Measurements from ENCODE around the gene S100A16. TPM values are rescaled to one million over a fixed set of nuclear protein-coding genes. Genes with fewer than 3 reads are reported as not detected.
"Not testable (repeated sequence)": the region's sequence is repeated elsewhere in the genome, so short reads cannot be mapped to it uniquely, and the experiment has no call there.

S100A16 gene
- total RNA-seq, 4 donors from 2014 or later = 107 to 277 (median 193) TPM

DNA sequence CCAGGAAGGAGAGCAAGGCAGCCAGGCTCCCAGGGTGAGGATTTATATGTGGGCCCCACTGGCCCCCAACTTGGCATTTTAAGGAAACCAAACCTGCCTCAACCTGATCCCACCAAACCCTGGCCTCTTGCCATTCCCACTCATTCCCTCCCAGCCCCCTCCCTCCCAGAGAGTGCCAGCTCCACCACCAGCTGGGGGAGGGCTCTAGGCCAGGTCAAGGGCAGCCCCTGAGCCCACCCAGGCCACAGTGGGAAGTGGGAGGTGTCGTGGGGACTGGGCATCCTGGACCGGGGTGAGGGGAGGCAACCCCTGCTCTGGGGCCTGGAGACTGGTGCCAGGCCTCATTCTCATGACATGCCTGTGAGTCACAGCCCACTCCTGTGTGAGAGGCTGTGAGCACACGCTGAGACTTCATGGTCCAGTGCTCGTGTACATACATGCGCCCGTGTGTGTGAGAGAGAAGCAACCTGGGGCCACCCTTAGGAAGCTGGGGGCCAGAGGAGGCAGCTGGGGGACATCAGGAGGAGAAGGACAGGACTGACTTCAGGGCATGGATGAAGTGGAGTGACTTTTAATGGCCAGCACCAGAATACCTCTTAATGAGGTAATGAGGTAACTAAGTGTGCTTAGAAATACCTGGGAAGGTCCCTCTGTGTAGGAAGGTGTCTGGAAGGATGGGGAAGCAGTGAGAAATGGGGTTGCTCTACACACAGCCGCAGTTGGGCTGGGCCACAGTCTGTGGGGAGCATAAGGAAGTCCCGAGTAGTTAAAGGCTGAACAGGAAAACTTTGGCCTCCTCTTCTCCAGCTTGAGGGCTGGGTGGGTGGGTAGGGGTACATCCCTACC lies 47.2 kb downstream of the S100A16 start, which contains the start of gene S100A2:
TSS of gene S100A2 (minus strand) at position 316 of the 846 bp plus-strand sequence. CDS start 1,967 bp downstream, outside the sequence.
- Histone ChIP-seq H3K27ac (peak within 1 kb of the TSS; percentile 69 to 99 (median 94)), H3K4me3 (peak within 1 kb of the TSS in 1 of 4 donors; percentile 25), H3K9me3 (no peaks in the 10 kb centered on the region), H3K36me3 (no peaks in the 10 kb centered on the region), H3K27me3 (no peaks in the 10 kb centered on the region), H3K4me1 (peaks cover 12 to 33% (median 19%) of the 10 kb centered on the region in 4 donors)
- TF ChIP-seq, protein P1, sequence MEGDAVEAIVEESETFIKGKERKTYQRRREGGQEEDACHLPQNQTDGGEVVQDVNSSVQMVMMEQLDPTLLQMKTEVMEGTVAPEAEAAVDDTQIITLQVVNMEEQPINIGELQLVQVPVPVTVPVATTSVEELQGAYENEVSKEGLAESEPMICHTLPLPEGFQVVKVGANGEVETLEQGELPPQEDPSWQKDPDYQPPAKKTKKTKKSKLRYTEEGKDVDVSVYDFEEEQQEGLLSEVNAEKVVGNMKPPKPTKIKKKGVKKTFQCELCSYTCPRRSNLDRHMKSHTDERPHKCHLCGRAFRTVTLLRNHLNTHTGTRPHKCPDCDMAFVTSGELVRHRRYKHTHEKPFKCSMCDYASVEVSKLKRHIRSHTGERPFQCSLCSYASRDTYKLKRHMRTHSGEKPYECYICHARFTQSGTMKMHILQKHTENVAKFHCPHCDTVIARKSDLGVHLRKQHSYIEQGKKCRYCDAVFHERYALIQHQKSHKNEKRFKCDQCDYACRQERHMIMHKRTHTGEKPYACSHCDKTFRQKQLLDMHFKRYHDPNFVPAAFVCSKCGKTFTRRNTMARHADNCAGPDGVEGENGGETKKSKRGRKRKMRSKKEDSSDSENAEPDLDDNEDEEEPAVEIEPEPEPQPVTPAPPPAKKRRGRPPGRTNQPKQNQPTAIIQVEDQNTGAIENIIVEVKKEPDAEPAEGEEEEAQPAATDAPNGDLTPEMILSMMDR (IDR thresholded peaks at IDR 0.05) = no peak
- TF ChIP-seq POLR2A (IDR thresholded peaks at IDR 0.05) = peak in 1 of 2 donors; percentile 81
- DNase-seq = peak in 2 of 3 donors; percentile 69 to 84

DNA sequence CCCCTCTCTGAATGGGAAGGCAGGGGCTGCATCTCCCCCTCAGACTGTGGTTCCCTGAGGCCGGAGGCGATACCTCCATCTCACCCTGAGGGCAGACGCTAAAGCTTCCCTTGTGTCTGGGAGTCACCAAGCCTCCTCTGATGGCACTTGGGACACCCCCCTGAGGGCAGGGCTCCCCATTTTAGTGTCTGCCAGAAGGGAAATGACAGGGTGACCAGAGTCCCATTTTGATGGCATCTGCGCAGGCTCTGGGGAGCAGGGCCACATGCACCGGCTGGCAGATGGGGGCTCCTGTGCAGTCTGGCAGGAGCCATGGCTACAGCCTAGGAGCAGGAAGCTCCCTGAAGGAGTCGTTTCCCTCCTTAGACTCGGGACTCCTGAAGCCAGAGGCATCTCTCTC lies 48.9 kb downstream of the S100A16 start:
- Histone ChIP-seq H3K27me3 (no peaks in the 10 kb centered on the region), H3K4me1 (peaks cover 12 to 33% (median 19%) of the 10 kb centered on the region in 4 donors), H3K27ac (no peak overlapping the region), H3K4me3 (no peak overlapping the region), H3K36me3 (no peaks in the 10 kb centered on the region), H3K9me3 (no peaks in the 10 kb centered on the region)
- TF ChIP-seq, protein P1 (IDR thresholded peaks at IDR 0.05) = no peak
- TF ChIP-seq POLR2A (IDR thresholded peaks at IDR 0.05) = no peak
- no peak for DNase-seq

DNA sequence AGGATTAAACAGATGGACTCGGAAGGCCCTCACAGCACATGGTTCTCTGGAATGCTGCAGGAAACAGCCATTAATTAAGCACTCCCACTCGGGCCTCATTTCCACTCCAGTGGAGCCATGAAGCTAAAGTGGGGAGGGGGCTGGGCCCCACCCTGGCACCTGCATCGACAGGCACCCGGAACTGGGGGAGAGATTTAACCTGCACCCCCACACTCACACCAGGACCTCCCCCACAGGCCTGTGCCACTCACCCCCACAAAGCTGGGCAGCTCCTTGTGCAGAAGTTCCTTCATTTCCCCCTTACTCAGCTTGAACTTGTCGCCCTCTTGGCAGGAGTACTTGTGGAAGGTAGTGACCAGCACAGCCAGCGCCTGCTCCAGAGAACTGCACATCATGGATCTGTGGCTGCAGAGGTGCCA lies 49.4 kb downstream of the S100A16 start:
- Histone ChIP-seq H3K4me1 (peaks cover 12 to 33% (median 19%) of the 10 kb centered on the region in 4 donors), H3K27ac (no peak overlapping the region), H3K9me3 (no peaks in the 10 kb centered on the region), H3K4me3 (no peak overlapping the region), H3K36me3 (no peaks in the 10 kb centered on the region), H3K27me3 (no peaks in the 10 kb centered on the region)
- peak in 1 of 3 donors; percentile 41 for DNase-seq
- TF ChIP-seq, protein P1 (IDR thresholded peaks at IDR 0.05) = no peak
- TF ChIP-seq POLR2A (IDR thresholded peaks at IDR 0.05) = no peak

DNA sequence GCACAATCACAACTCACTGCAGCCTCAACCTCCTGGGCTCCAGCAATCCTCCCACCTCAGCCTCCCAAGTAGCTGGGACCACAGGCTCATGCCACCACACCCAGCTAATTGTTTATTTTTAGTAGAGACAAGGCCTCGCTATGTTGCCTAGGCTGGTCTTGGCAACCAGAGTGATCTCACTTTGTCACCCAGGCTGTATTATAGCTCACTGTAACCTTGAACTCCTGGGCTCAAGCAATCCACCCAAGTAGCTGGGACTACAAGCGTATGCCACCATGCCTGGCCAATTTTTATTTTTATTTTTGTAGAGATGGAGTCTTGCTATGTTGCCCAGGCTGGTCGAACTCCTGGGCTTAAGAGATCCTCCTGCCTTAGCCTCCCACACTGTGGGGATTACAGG lies 50.9 kb downstream of the S100A16 start:
- peaks cover 10 to 19% (median 16%) of the 10 kb centered on the region in 4 donors for H3K4me1 ChIP-seq
- H3K4me3 ChIP-seq, H3K27me3 ChIP-seq, H3K27ac ChIP-seq, H3K36me3 ChIP-seq, H3K9me3 ChIP-seq: not testable (repeated sequence)
- DNase-seq = peak in 1 of 3 donors; percentile 7

DNA sequence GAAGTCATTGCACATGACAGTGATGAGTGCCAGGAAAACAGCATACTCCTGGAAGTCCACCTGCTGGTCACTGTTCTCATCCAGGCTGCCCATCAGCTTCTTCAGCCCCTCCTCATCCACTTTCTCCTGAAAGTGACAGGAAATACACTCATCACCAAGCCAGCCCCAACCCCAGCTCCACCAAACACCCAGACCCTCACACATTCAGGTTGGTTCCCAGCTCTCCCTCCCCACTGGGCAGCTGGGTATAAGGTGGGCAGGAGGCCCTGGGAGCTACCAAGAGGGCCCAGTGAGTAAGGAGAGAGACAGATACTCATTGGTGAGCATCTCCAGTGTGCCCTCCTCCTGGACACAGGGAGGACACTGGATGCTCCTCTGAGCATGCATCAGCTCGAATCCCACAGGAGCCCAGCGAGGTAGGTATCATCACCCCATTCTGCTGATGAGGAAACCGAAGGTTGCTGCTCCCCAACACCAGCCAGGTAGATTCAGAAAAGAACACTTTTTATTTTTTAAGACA lies 51.4 kb downstream of the S100A16 start:
- Histone ChIP-seq H3K36me3 (no peaks in the 10 kb centered on the region), H3K27me3 (no peaks in the 10 kb centered on the region), H3K4me3 (no peak overlapping the region), H3K27ac (no peak overlapping the region), H3K9me3 (no peaks in the 10 kb centered on the region), H3K4me1 (peaks cover 10 to 14% (median 12%) of the 10 kb centered on the region in 4 donors)
- TF ChIP-seq, protein P1 (IDR thresholded peaks at IDR 0.05) = no peak
- no peak for TF ChIP-seq POLR2A (IDR thresholded peaks at IDR 0.05)
- DNase-seq = peak in 1 of 3 donors; percentile 23

All from Peyer's patch (tissue), 4 donors.